Measurements from ENCODE around the gene FBXW2.

GRCh38 chr9:120801441-120801840, 8.2 kb upstream of the FBXW2 start:
- TF ChIP-seq CTCF (IDR thresholded peaks at IDR 0.05) (no peak), POLR2A (IDR thresholded peaks at IDR 0.05) (no peak), POLR2AphosphoS5 (IDR thresholded peaks at IDR 0.05) (no peak), EP300 (IDR thresholded peaks at IDR 0.05; ENCODE audit: low read depth) (no peak)

Measured in transverse colon (tissue), 4 donors.